ENCODE measurements around the gene BZW1. TPM values are rescaled to one million over a fixed set of nuclear protein-coding genes. Genes with fewer than 3 reads are reported as not detected.
"Not testable (repeated sequence)": the region's sequence is repeated elsewhere in the genome, so short reads cannot be mapped to it uniquely, and the experiment has no call there.

BZW1 gene
- total RNA-seq, 1 donor from 2014 or later, result 63.2 TPM

DNA sequence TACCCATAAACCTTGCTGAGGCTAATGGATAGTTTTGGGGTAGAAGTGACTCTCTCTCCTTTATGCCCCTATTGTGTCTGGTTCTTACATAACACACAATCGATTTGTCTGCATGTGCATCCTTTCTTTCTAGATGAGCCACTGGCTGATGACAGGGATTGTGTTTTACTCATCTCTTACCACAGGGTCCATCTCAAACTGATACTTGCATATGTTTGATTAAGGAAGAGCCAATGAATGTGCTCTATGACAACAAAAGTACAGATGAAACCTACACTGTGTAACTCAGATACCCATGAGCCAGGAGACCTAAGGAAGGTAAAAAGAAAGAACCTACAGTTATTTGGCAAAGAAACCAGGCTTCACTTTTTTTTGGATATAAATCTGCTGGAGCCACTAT lies 13.2 kb upstream of the BZW1 start:
- Histone ChIP-seq H3K9me3 (replicated peaks) (no peaks in the 10 kb centered on the region), H3K27me3 (ENCODE audit: low read depth) (no peaks in the 10 kb centered on the region), H3K27ac (replicated peaks) (peak overlapping the region; percentile 72), H3K36me3 (no peaks in the 10 kb centered on the region), H3K4me3 (no peak overlapping the region), H3K4me1 (peaks cover 26% of the 10 kb centered on the region)
- intact Hi-C loops (cut with micrococcal nuclease), result no loop called here
- TF ChIP-seq, protein P1, sequence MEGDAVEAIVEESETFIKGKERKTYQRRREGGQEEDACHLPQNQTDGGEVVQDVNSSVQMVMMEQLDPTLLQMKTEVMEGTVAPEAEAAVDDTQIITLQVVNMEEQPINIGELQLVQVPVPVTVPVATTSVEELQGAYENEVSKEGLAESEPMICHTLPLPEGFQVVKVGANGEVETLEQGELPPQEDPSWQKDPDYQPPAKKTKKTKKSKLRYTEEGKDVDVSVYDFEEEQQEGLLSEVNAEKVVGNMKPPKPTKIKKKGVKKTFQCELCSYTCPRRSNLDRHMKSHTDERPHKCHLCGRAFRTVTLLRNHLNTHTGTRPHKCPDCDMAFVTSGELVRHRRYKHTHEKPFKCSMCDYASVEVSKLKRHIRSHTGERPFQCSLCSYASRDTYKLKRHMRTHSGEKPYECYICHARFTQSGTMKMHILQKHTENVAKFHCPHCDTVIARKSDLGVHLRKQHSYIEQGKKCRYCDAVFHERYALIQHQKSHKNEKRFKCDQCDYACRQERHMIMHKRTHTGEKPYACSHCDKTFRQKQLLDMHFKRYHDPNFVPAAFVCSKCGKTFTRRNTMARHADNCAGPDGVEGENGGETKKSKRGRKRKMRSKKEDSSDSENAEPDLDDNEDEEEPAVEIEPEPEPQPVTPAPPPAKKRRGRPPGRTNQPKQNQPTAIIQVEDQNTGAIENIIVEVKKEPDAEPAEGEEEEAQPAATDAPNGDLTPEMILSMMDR (IDR thresholded peaks at IDR 0.05; ENCODE audit: borderline replicate concordance), result no peak
- no peak for DNase-seq

DNA sequence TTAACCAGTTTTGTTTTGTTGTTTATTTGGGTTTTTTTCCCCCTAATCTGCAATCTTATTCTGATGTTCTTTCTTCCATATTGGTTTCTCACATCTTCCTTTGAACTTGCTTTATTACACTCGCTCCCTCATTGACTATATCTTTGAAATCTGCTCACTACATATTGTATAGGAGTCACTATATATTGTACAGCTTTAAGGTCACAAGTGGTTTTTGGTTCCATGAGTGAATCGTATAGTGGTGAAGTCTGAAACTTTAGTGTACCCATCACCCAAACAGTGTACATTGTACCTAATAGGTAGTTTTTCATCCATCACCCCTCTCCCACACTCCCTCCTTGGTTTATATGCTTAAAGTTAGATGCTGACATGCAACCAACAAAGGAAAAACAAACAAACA lies 11.3 kb upstream of the BZW1 start:
- DNase-seq, result no peak
- Histone ChIP-seq H3K4me3 (no peak overlapping the region), H3K36me3 (no peaks in the 10 kb centered on the region), H3K27me3 (ENCODE audit: low read depth) (no peaks in the 10 kb centered on the region), H3K27ac (replicated peaks) (no peak overlapping the region), H3K9me3 (replicated peaks) (no peaks in the 10 kb centered on the region), H3K4me1 (peaks cover 16% of the 10 kb centered on the region)
- TF ChIP-seq, protein P1 (IDR thresholded peaks at IDR 0.05; ENCODE audit: borderline replicate concordance), result no peak
- intact Hi-C loops (cut with micrococcal nuclease), result no loop called here

DNA sequence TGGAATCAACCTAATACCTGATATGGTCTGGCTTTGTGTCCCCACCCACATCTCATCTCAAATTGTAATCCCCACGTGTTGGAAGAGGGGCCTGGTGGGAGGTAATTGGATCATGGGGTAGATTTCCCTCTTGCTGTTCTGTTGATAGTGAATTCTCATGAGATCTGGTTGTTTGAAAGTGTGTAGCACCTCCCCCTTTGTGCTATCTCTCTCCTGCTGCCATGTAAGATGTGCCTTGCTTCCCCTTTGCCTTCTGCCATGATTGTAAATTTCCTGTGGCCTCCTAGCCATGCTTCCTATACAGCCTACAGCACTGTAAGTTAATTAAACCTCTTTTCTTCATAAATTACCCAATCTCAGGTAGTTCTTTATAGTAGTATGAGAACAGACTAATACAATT lies 10.3 kb upstream of the BZW1 start:
- H3K27me3 ChIP-seq (ENCODE audit: low read depth); H3K27ac ChIP-seq (replicated peaks); DNase-seq; H3K9me3 ChIP-seq (replicated peaks); H3K36me3 ChIP-seq; H3K4me3 ChIP-seq; intact Hi-C loops (cut with micrococcal nuclease): not testable (repeated sequence)
- H3K4me1 ChIP-seq, result peaks cover 13% of the 10 kb centered on the region

DNA sequence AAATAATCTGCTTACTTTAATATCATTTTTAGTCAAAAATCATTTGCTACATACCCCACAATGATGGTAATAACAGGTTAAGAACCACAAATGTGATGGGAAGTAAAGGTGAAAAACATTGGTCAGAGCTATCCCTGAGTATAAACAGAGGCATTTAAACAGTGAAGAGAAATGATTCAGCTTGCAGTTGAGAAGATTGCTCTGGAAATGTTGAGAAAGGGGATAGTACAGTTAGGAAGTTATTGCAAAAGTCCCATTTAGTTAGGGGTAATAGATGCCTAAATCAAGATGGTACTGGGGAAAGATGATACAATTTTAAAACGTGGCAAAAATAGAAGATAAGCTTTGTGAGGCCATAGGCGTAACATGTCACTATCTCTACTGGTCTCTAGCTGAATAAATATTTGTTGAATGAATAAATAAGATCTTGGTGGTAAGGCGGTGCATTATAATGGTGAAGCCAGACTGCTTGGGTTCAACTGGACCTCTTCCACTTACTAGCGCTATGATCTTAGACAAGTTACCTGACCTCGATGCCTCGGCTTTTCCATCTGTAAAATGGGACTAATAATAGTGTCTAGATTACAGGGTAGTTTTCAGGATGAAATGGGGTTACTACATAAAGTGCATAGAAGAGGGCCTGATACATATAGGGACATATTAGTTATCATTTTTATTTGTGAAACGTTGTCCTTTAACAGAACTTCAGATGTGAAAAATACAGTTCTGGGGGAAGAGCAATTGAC lies 2.0 kb upstream of the BZW1 start:
- Histone ChIP-seq H3K4me3 (no peak overlapping the region), H3K27ac (replicated peaks) (peak overlapping the region; percentile 98), H3K9me3 (replicated peaks) (no peaks in the 10 kb centered on the region), H3K4me1 (peaks cover 38% of the 10 kb centered on the region), H3K27me3 (ENCODE audit: low read depth) (no peaks in the 10 kb centered on the region), H3K36me3 (peaks cover 15% of the 10 kb centered on the region)
- TF ChIP-seq, protein P1 (IDR thresholded peaks at IDR 0.05; ENCODE audit: borderline replicate concordance), result no peak
- intact Hi-C loops (cut with micrococcal nuclease), result loop anchor here (5.0 kb wide), 1 partner anchor 97 kb away; no protein-coding TSS in a partner anchor
- no peak for DNase-seq

DNA sequence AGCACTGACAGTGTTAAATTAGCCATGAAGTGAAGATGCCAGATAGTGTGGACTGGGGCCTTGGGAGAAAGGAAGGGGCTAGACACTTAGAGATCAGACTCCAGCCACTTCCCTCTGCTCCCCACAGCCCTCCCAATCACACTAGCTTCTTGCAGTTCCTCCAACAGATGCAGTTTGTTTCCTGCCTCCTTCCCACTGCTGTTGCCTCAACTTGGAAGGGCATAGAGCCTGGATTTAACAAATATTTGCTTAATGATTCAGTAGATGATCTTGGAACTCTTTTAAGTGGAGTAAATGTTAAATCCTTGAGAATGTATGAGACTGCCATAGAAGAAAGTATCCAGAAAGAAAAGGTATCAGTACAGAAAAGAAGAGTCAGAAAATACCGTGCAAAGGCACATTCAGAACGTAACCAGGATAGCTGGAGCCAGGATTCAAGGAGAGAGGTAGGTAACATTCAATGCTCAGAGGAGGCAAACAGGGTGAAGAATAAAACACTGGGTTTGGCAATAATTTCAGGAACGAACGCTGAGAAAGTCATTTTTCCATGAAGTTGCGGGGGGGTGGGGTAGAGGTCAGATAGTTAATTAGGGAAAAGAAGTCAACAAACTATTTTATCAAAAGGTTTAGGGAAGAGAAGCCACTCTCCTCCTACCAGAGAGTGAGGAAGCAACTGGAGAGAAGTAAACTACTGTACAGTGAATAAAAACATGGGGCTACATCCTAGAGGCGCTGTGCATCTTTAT lies 1.3 kb upstream of the BZW1 start:
- intact Hi-C loops (cut with micrococcal nuclease), result loop anchor here (5.0 kb wide), 1 partner anchor 98 kb away; no protein-coding TSS in a partner anchor
- Histone ChIP-seq H3K27ac (replicated peaks) (peak overlapping the region; percentile 98), H3K36me3 (peaks cover 22% of the 10 kb centered on the region), H3K4me3 (peak overlapping the region; percentile 95), H3K4me1 (peaks cover 45% of the 10 kb centered on the region), H3K27me3 (ENCODE audit: low read depth) (no peaks in the 10 kb centered on the region), H3K9me3 (replicated peaks) (no peaks in the 10 kb centered on the region)
- DNase-seq, result no peak
- TF ChIP-seq, protein P1 (IDR thresholded peaks at IDR 0.05; ENCODE audit: borderline replicate concordance), result no peak

DNA sequence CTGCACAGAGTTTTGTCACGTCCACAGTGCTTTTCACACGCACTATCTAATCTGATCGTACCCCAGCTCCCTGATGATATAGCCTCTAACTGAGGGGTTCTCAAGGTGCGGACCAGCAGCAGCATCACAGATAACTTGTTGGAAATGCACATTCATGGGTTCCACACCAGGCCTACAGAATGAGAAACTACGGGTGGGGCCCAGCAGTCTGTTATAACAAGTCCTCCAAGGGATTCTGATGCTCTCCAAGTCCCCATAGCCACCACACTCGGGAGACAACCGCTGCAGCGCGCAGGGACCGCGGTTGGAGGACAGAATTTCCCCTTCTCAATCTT lies 745 bp upstream of the BZW1 start:
- Histone ChIP-seq H3K4me3 (peak overlapping the region; percentile 95), H3K9me3 (replicated peaks) (no peaks in the 10 kb centered on the region), H3K36me3 (peaks cover 28% of the 10 kb centered on the region), H3K27me3 (ENCODE audit: low read depth) (no peaks in the 10 kb centered on the region), H3K4me1 (peaks cover 49% of the 10 kb centered on the region), H3K27ac (replicated peaks) (peak overlapping the region; percentile 98)
- DNase-seq, result no peak
- TF ChIP-seq, protein P1 (IDR thresholded peaks at IDR 0.05; ENCODE audit: borderline replicate concordance), result no peak
- intact Hi-C loops (cut with micrococcal nuclease), result loop anchor here (5.0 kb wide), 1 partner anchor 99 kb away; no protein-coding TSS in a partner anchor

Measured in left ventricle myocardium inferior (tissue), 1 donor.